HG02852 (cell line): ENCODE measurements around the gene ADAMTS4.
"Not testable (repeated sequence)": the region's sequence is repeated elsewhere in the genome, so short reads cannot be mapped to it uniquely, and the experiment has no call there.

Source experiments
- ATAC-seq: cut with Tn5 transposase; IDR thresholded peaks from one replicate; pipeline ENCODE4 v1.9.1; 2021; ENCODE audit warnings: mild to moderate bottlenecking, moderate library complexity; ENCODE audit not compliant: unreplicated experiment

The ADAMTS4 gene

GRCh38 chr1:161198897-161199431 is at the start of gene ADAMTS4:
Gene ADAMTS4, minus strand, starts transcription at chr1:161199054. Its CDS starts 427 bp downstream, at chr1:161198627.
- ATAC-seq: no peak

GRCh38 chr1:161244888-161245287 is 46.0 kb upstream of the ADAMTS4 start:
- ATAC-seq: no peak

GRCh38 chr1:161242313-161242712 is 43.5 kb upstream of the ADAMTS4 start:
- no peak for ATAC-seq

- ATAC-seq: no peak
Measured at GRCh38 chr1:161241682-161242081, 42.8 kb upstream of the ADAMTS4 start.

- no peak for ATAC-seq
Measured at GRCh38 chr1:161238039-161238473, 39.2 kb upstream of the ADAMTS4 start, which contains the start of gene NR1I3. Gene NR1I3, minus strand, starts transcription at chr1:161238203. Its CDS starts 1,638 bp downstream, at chr1:161236565.

GRCh38 chr1:161235957-161236775 is 37.3 kb upstream of the ADAMTS4 start:
- ATAC-seq: no peak

GRCh38 chr1:161233102-161233501 is 34.2 kb upstream of the ADAMTS4 start:
- no peak for ATAC-seq

- no peak for ATAC-seq
Measured at GRCh38 chr1:161230762-161231161, 31.9 kb upstream of the ADAMTS4 start.

- ATAC-seq: no peak
Measured at GRCh38 chr1:161229896-161230295, 31.0 kb upstream of the ADAMTS4 start.

- ATAC-seq: no peak
Measured at GRCh38 chr1:161228032-161228431, 29.2 kb upstream of the ADAMTS4 start.

GRCh38 chr1:161227196-161227871 is 28.5 kb upstream of the ADAMTS4 start:
- ATAC-seq: peak; percentile 33

- no peak for ATAC-seq
Measured at GRCh38 chr1:161226759-161227158, 27.9 kb upstream of the ADAMTS4 start.

- ATAC-seq: no peak
Measured at GRCh38 chr1:161226320-161226711, 27.5 kb upstream of the ADAMTS4 start.

GRCh38 chr1:161225534-161226319 is 26.9 kb upstream of the ADAMTS4 start, which contains the start of gene TOMM40L:
Gene TOMM40L, plus strand, starts transcription at chr1:161226060. Its CDS starts 430 bp downstream, at chr1:161226490.
- peak; percentile 97 for ATAC-seq

- ATAC-seq: no peak
Measured at GRCh38 chr1:161225178-161225533, 26.3 kb upstream of the ADAMTS4 start.

GRCh38 chr1:161224695-161225087 is 25.8 kb upstream of the ADAMTS4 start:
- ATAC-seq: not testable (repeated sequence)

- ATAC-seq: no peak
Measured at GRCh38 chr1:161223805-161224694, 25.2 kb upstream of the ADAMTS4 start.

- ATAC-seq: no peak
Measured at GRCh38 chr1:161222175-161223019, 23.5 kb upstream of the ADAMTS4 start.

- no peak for ATAC-seq
Measured at GRCh38 chr1:161220002-161220401, 21.1 kb upstream of the ADAMTS4 start.
